Breast epithelium (tissue), 4 donors: ENCODE data around the gene ARID1B. TPM values are rescaled to one million over a fixed set of nuclear protein-coding genes. Genes with fewer than 3 reads are reported as not detected.

Source experiments
- DNase-seq, 2 donors: peaks; one replicate each; pipeline ENCODE4 v3.0.0-alpha.2; 2019; ENCODE audit warnings: low spot score in 2 of 2
- H3K27ac ChIP-seq, 2 donors: fragments of 200-600 bp; sonication (generic) in 1 of 2; one replicate each; pipeline ENCODE4 v1.5.1; 2016 to 2019; ENCODE audit warnings: mild to moderate bottlenecking in 1 of 2
- H3K27me3 ChIP-seq, 2 donors: fragments of 200-600 bp; sonication (generic) in 1 of 2; one replicate each; pipeline versions ENCODE4 v1.5.1 to v1.6.0; 2017 to 2019; ENCODE audit warnings: control low read depth in 1 of 2, mild to moderate bottlenecking in 1 of 2
- H3K36me3 ChIP-seq: fragments of 200-600 bp; one replicate; pipeline ENCODE4 v1.5.1; 2019
- H3K4me1 ChIP-seq, 2 donors: fragments of 200-600 bp; sonication (generic); one replicate each; pipeline ENCODE4 v1.5.1; 2016 to 2019; ENCODE audit warnings: control low read depth in 1 of 2
- H3K4me3 ChIP-seq, 3 donors: fragments of 200-600 bp; sonication (generic); 1 replicate in 2 of 3; 2 replicates in 1 of 3; pipeline ENCODE4 v1.5.1; 2016 to 2019; ENCODE audit warnings: mild to moderate bottlenecking in 3 of 3, moderate library complexity in 2 of 3
- H3K9me3 ChIP-seq, 2 donors: fragments of 200-600 bp; sonication (generic) in 1 of 2; one replicate each; pipeline ENCODE4 v1.5.1; 2016 to 2019; ENCODE audit warnings: control low read depth in 1 of 2
- CTCF ChIP-seq, 3 donors: fragments of 450-650 bp; IDR thresholded peaks; one replicate each; pipeline ENCODE4 v1.5.1; 2016 to 2017; ENCODE audit warnings: antibody characterized with exemption in 3 of 3, mild to moderate bottlenecking in 3 of 3, moderate library complexity in 3 of 3
- POLR2A ChIP-seq: fragments of 450-650 bp; IDR thresholded peaks from one replicate; pipeline ENCODE4 v1.6.1; 2016; ENCODE audit warnings: antibody characterized with exemption, mild to moderate bottlenecking, moderate library complexity
- POLR2AphosphoS5 ChIP-seq, 3 donors: sonication (generic); formaldehyde crosslinking; IDR thresholded peaks; one replicate each; pipeline ENCODE4 v1.6.1; 2017; ENCODE audit warnings: antibody characterized with exemption in 3 of 3
- intact Hi-C: fragments of 100-400 bp; cut with DNase I; formaldehyde crosslinking; loops from one replicate; pipeline ENCODE4 v1.15.1; 2023; ENCODE audit warnings: low total_unique reads
- total RNA-seq, 3 donors: library from RNA; depleted of rRNA; stranded (reverse); fragments of >200 nt; gene quantifications; one replicate each; pipeline ENCODE4 v1.1.0, GENCODE V29; 2016

The ARID1B gene
- total RNA-seq, 3 donors from 2014 or later, result 99.9 to 205 (median 131) TPM

GRCh38 chr6:157067507-157067906, 290.3 kb downstream of the ARID1B start:
- DNase-seq, result no peak
- no peaks in the 10 kb centered on the region for H3K36me3 ChIP-seq
- intact Hi-C loops, result no loop called here
- TF ChIP-seq CTCF (IDR thresholded peaks at IDR 0.05) (no peak), POLR2AphosphoS5 (IDR thresholded peaks at IDR 0.05) (no peak), POLR2A (no peak)
- H3K9me3 ChIP-seq, result no peaks in the 10 kb centered on the region
- no peaks in the 10 kb centered on the region for H3K27me3 ChIP-seq
- H3K4me3 ChIP-seq, result no peak overlapping the region
- no peak overlapping the region for H3K27ac ChIP-seq
- peaks cover 0 to 15% of the 10 kb centered on the region in 2 donors for H3K4me1 ChIP-seq

- H3K4me3 ChIP-seq, result no peak overlapping the region
- no peak for DNase-seq
- intact Hi-C loops, result no loop called here
- H3K27me3 ChIP-seq, result no peaks in the 10 kb centered on the region
- H3K4me1 ChIP-seq, result peaks cover 0 to 15% of the 10 kb centered on the region in 2 donors
- no peak overlapping the region for H3K27ac ChIP-seq
- no peaks in the 10 kb centered on the region for H3K9me3 ChIP-seq
- no peaks in the 10 kb centered on the region for H3K36me3 ChIP-seq
- TF ChIP-seq POLR2A, result no peak
- TF ChIP-seq POLR2AphosphoS5 (IDR thresholded peaks at IDR 0.05), result no peak
- TF ChIP-seq CTCF (IDR thresholded peaks at IDR 0.05), result no peak
Observed at GRCh38 chr6:157068691-157069324, 291.6 kb downstream of the ARID1B start.

- intact Hi-C loops, result no loop called here
- Histone ChIP-seq H3K4me1 (peaks cover 0 to 15% of the 10 kb centered on the region in 2 donors), H3K9me3 (no peaks in the 10 kb centered on the region), H3K4me3 (no peak overlapping the region), H3K27ac (no peak overlapping the region), H3K27me3 (no peaks in the 10 kb centered on the region), H3K36me3 (no peaks in the 10 kb centered on the region)
- DNase-seq, result no peak
- TF ChIP-seq POLR2A (no peak), CTCF (IDR thresholded peaks at IDR 0.05) (no peak), POLR2AphosphoS5 (IDR thresholded peaks at IDR 0.05) (no peak)
Observed at GRCh38 chr6:157069585-157069984, 292.4 kb downstream of the ARID1B start.

- TF ChIP-seq POLR2A, result no peak
- TF ChIP-seq CTCF (IDR thresholded peaks at IDR 0.05), result no peak
- no peak for TF ChIP-seq POLR2AphosphoS5 (IDR thresholded peaks at IDR 0.05)
- H3K4me3 ChIP-seq, result no peak overlapping the region
- peaks cover 0 to 15% of the 10 kb centered on the region in 2 donors for H3K4me1 ChIP-seq
- no peak for DNase-seq
- no peaks in the 10 kb centered on the region for H3K27me3 ChIP-seq
- no peaks in the 10 kb centered on the region for H3K9me3 ChIP-seq
- intact Hi-C loops, result no loop called here
- H3K36me3 ChIP-seq, result no peaks in the 10 kb centered on the region
- peak overlapping the region in 1 of 2 donors; percentile 41 for H3K27ac ChIP-seq
Observed at GRCh38 chr6:157070403-157071107, 293.4 kb downstream of the ARID1B start.

GRCh38 chr6:157072128-157072527, 294.9 kb downstream of the ARID1B start:
- no peaks in the 10 kb centered on the region for H3K27me3 ChIP-seq
- no peak overlapping the region for H3K4me3 ChIP-seq
- no peaks in the 10 kb centered on the region for H3K36me3 ChIP-seq
- intact Hi-C loops, result no loop called here
- H3K4me1 ChIP-seq, result peaks cover 0 to 12% of the 10 kb centered on the region in 2 donors
- H3K9me3 ChIP-seq, result no peaks in the 10 kb centered on the region
- H3K27ac ChIP-seq, result no peak overlapping the region
- DNase-seq, result no peak
- TF ChIP-seq POLR2A (no peak), POLR2AphosphoS5 (IDR thresholded peaks at IDR 0.05) (no peak), CTCF (IDR thresholded peaks at IDR 0.05) (no peak)
